ENCODE data around the gene FHIT.

DNA sequence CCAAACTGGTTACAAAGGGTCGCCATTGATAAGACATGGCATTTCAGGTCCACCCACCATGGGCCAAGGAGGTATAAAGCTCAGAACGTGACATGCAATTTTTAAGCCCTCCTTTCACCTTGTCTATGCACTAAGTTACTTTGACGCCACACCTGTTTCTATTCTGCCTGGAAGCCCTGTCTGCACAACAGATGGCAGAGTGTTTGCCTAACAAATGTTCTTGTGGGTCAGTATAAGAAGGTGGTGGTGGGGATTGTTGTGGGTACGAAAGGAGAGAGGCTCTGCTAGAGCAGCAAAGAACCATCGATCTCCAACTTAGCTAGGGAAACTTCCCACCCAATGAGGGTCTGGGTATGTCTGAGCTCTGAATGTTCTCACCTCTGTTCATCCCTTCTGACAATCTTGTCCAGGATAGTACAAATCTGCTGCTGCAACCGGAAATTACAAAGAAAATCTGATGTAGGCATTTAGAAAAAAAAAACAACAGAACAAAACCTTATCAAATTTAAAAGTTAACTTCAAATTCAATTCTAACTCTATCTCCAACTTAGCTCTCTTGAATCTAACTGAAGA, 1256.4 kb downstream of the FHIT start:
- TF ChIP-seq, protein P1, sequence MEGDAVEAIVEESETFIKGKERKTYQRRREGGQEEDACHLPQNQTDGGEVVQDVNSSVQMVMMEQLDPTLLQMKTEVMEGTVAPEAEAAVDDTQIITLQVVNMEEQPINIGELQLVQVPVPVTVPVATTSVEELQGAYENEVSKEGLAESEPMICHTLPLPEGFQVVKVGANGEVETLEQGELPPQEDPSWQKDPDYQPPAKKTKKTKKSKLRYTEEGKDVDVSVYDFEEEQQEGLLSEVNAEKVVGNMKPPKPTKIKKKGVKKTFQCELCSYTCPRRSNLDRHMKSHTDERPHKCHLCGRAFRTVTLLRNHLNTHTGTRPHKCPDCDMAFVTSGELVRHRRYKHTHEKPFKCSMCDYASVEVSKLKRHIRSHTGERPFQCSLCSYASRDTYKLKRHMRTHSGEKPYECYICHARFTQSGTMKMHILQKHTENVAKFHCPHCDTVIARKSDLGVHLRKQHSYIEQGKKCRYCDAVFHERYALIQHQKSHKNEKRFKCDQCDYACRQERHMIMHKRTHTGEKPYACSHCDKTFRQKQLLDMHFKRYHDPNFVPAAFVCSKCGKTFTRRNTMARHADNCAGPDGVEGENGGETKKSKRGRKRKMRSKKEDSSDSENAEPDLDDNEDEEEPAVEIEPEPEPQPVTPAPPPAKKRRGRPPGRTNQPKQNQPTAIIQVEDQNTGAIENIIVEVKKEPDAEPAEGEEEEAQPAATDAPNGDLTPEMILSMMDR (IDR thresholded peaks at IDR 0.05 in 4 of 5, conservative IDR thresholded peaks at IDR 0.05 in 1 of 5): no peak
- TF ChIP-seq POLR2A (IDR thresholded peaks at IDR 0.05): no peak
